SK-N-MC (cell line): ENCODE data around the gene POR.
"Not testable (repeated sequence)": the region's sequence is repeated elsewhere in the genome, so short reads cannot be mapped to it uniquely, and the experiment has no call there.

ENCODE experiments used
- DNase-seq: peaks from one replicate; pipeline ENCODE4 v3.0.0-alpha.2; 2011; ENCODE audit warnings: low read depth, low spot score
- H3K27ac ChIP-seq: fragments of 200-600 bp; sonication (generic); 2 replicates; pipeline ENCODE4 v1.5.1; 2016; ENCODE audit warnings: mixed run types
- H3K36me3 ChIP-seq: fragments of 200-600 bp; sonication (generic); 2 replicates; pipeline ENCODE4 v1.6.1; 2017; ENCODE audit warnings: antibody characterized with exemption, low read length, mixed read lengths; ENCODE audit not compliant: insufficient read depth
- H3K4me3 ChIP-seq: fragments of 200-600 bp; sonication (generic); 2 replicates; pipeline ENCODE4 v1.5.1; 2016
- H3K9ac ChIP-seq: fragments of 200-600 bp; sonication (generic); 2 replicates; pipeline ENCODE4 v1.8.0; 2017; ENCODE audit warnings: mixed run types, mixed read lengths; ENCODE audit not compliant: insufficient read length
- H3K9me3 ChIP-seq: fragments of 200-600 bp; sonication (generic); 2 replicates; pipeline ENCODE4 v1.6.1; 2017; ENCODE audit warnings: low read depth, mild to moderate bottlenecking, antibody characterized with exemption, low read length, moderate library complexity, mixed read lengths
- EZH2 ChIP-seq: fragments of 200-600 bp; sonication (generic); IDR thresholded peaks from one replicate; pipeline ENCODE4 v1.6.1; 2017; ENCODE audit warnings: antibody characterized with exemption
- FOXP2 ChIP-seq: optimal IDR thresholded peaks from 2 replicates; pipeline ENCODE3; 2011; ENCODE audit warnings: mild to moderate bottlenecking, moderate library complexity; ENCODE audit not compliant: insufficient read depth; ENCODE audit errors: extremely low read length, control extremely low read depth
- POLR2AphosphoS5 ChIP-seq: IDR thresholded peaks from 2 replicates; pipeline ENCODE4 v1.6.1; 2012; ENCODE audit warnings: mild to moderate bottlenecking, low read depth, low read length, borderline replicate concordance

POR gene

DNA sequence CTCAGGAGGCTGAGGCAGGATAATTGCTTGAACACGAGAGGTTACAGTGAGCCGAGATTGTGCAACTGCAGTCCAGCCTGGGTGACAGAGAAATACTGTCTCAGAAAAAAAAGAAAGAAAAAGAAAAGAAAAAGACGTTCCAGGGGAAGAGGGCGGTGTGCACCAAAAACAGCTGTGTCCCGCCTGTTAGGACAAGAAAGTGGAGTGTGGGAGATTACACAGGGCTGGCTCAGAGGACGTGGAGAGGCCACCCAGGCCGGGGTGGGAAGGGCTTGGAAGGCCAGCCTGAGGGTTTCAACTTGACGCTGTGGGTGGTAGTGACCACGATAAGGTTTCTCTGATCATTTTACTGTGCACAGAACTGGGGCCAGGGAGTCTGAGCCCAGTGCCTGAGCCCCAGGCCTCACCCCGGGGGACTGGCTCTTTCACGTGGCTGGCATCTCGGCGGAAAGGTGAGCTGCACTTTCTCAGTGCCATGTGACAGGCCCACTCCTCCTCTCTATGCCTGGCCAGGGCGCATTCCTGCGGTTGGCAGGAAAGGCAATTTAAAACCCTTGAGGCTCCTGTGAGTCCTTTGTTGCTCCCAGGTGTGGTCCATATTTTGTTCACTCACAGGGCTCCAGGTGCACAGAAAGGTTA lies 22.2 kb upstream of the POR start:
- H3K27ac ChIP-seq = no peak overlapping the region
- no peak overlapping the region for H3K9ac ChIP-seq
- H3K9me3 ChIP-seq = no peaks in the 10 kb centered on the region
- no peak overlapping the region for H3K4me3 ChIP-seq
- DNase-seq = no peak
- peaks cover 6% of the 10 kb centered on the region; the same call in 1 of the 2 replicates for H3K36me3 ChIP-seq
- TF ChIP-seq EZH2 (no peak), POLR2AphosphoS5 (no peak), FOXP2 (no peak)

DNA sequence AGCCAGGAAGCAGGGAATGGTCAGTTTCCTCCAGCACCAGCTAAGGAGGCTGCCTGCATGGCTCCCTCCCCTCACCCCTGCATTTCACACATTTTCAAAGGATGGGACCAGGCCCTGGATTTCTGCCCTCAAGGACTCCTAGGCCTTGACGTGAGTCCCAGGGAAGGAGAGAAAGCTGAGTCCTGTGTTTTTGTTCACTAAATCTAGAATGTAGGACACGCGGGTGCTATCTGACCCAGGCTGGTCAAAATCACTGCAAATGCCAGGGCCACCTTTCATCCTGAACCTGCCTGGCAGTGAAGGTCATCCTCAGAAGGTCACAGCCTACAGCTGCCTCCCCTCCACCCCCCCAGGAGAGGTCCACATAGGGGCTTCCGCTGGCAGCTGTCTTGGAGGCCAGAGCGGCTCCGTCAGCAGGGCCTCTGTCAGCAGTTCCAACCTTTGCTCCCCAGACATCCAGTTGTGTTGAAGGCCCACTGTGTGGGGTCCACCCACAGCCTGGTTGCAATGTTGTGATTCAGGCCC lies 18.1 kb upstream of the POR start:
- H3K9ac ChIP-seq = no peak overlapping the region
- TF ChIP-seq EZH2 (no peak), POLR2AphosphoS5 (no peak), FOXP2 (no peak)
- no peak for DNase-seq
- H3K27ac ChIP-seq = no peak overlapping the region
- no peaks in the 10 kb centered on the region for H3K9me3 ChIP-seq
- H3K4me3 ChIP-seq = no peak overlapping the region
- H3K36me3 ChIP-seq = no peaks in the 10 kb centered on the region

- no peak for DNase-seq
- Histone ChIP-seq H3K36me3 (no peaks in the 10 kb centered on the region), H3K4me3 (no peak overlapping the region), H3K9me3 (no peaks in the 10 kb centered on the region), H3K27ac (no peak overlapping the region), H3K9ac (no peak overlapping the region)
- TF ChIP-seq EZH2 (no peak), POLR2AphosphoS5 (no peak)
Measured at GRCh38 chr7:75900617-75901315, 14.2 kb upstream of the POR start.

- Histone ChIP-seq H3K9ac (no peak overlapping the region), H3K27ac (no peak overlapping the region), H3K9me3 (no peaks in the 10 kb centered on the region), H3K4me3 (no peak overlapping the region), H3K36me3 (no peaks in the 10 kb centered on the region)
- TF ChIP-seq FOXP2 (no peak), POLR2AphosphoS5 (no peak), EZH2 (no peak)
- no peak for DNase-seq
Measured at GRCh38 chr7:75905785-75906604, 9.0 kb upstream of the POR start.

DNA sequence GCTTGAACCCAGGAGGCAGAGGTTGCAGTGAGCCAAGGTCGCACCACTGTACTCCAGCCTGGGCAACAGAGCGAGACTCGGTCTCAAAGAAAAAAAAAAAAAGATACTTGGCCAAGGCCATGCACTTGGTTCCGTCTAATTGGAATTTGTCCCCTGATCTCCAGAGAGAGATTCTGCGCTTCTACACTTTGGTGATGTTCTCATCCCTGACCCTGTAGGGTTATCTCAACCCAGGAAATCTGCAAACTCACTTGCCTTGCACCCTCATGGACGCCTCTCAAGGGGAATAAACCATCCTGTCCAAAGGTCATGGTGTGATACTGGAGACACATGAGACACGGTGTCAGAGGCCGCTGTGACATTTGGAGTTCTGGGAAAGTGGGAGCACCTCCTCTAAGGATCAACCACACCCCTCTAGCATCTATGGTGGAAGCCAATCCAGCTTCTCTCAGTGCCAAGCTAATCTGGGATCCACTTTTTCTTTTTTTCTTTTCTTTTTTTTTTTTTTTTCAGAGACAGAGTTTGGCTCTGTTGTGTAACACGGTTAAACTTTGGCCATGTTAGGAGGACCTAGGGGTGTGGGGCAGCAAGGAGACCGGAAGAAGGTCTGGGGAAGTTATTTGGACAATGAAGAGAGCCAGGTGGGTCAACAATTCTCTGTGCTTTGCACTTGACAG lies 7.8 kb upstream of the POR start:
- Histone ChIP-seq H3K9me3 (no peaks in the 10 kb centered on the region), H3K36me3 (no peaks in the 10 kb centered on the region), H3K27ac (no peak overlapping the region), H3K4me3 (no peak overlapping the region), H3K9ac (no peak overlapping the region)
- DNase-seq = no peak
- TF ChIP-seq FOXP2 = no peak
- TF ChIP-seq EZH2 = no peak

DNA sequence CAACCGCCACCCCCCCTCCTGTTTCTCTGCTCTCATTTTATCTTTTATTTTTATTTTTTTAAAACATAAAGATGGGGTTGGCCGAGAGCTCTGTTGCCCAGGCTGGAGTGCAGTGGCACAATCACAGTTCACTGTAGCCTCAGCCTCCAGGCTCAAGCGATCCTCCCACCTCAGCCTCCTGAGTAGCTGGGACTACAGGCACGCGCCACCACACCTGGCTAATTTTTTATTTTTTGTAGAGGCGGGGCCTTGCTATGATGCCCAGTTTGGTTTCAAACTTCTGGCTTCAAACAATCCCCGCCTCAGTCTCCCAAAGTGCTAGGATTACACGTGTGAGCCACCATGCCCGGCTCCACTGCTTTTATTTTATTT lies 7.3 kb upstream of the POR start:
- H3K9me3 ChIP-seq, H3K36me3 ChIP-seq, H3K27ac ChIP-seq, H3K9ac ChIP-seq, H3K4me3 ChIP-seq, DNase-seq: not testable (repeated sequence)

DNA sequence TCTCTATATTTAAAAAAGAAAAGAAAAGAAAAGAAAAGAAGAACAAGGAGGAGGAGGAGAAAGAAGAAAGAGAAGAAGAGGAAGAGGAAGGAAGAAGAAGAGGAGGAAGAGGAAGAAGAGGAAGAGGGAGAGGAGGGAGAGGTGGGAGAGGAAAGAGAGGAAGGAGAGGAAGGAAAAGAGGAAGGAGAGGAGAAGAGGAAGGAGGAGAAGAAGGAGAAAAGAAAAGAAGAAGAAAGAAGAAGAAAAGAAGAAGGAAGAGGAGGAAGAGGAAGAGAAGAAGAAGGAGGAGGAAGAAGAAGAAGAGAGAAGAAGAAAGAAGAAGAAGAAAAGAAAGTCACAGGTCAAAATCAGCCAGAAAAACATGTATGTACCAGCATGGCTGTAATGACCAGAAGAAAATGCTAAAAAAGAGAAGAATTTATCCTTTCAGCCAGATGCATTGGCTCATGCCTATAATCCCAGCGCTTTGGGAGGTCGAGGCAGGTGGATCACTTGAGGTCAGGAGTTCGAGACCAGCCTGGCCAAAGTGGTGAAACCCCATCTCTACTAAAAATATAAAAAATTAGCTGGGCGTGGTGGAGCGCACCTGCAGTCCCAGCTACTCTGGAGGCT lies 5.3 kb upstream of the POR start:
- Histone ChIP-seq H3K9ac (no peak overlapping the region), H3K9me3 (no peaks in the 10 kb centered on the region), H3K36me3 (no peaks in the 10 kb centered on the region), H3K4me3 (no peak overlapping the region), H3K27ac (no peak overlapping the region)
- DNase-seq = no peak
- no peak for TF ChIP-seq POLR2AphosphoS5
- no peak for TF ChIP-seq FOXP2
- TF ChIP-seq EZH2 = no peak

- not testable (repeated sequence) for H3K9ac ChIP-seq, H3K9me3 ChIP-seq, H3K36me3 ChIP-seq, DNase-seq, H3K4me3 ChIP-seq, H3K27ac ChIP-seq
Measured at GRCh38 chr7:75911186-75911585, 3.8 kb upstream of the POR start.
